Astrocyte (in vitro differentiated cells and primary cell): Measurements from ENCODE around the gene SEPSECS.

ENCODE experiments used
- CTCF ChIP-seq: IDR thresholded peaks from 2 replicates; pipeline ENCODE4 v1.5.1; 2011; ENCODE audit warnings: low read depth, mild to moderate bottlenecking, inconsistent platforms, low read length, moderate library complexity; ENCODE audit not compliant: insufficient read depth
- EZH2 ChIP-seq: IDR thresholded peaks from 2 replicates; pipeline ENCODE4 v1.6.1; 2012; ENCODE audit warnings: mild to moderate bottlenecking, low read length, inconsistent platforms; ENCODE audit not compliant: insufficient read depth

GRCh38 chr4:25120146-25120940, 39.9 kb downstream of the SEPSECS start:
- TF ChIP-seq CTCF (no peak), EZH2 (no peak)
